GM23248 (cell line): ENCODE results near the gene NISCH. TPM values are rescaled to one million over a fixed set of nuclear protein-coding genes. Genes with fewer than 3 reads are reported as not detected.

Experiments
- DNase-seq: peaks from one replicate; pipeline ENCODE4 v3.0.0-alpha.2; 2015
- H2AFZ ChIP-seq: fragments of 200-600 bp; sonication (generic); 2 replicates; pipeline ENCODE4 v1.6.1; 2016; ENCODE audit warnings: antibody characterized with exemption
- H3F3A ChIP-seq: fragments of 200-600 bp; sonication (generic); 2 replicates; pipeline ENCODE4 v1.6.1; 2016; ENCODE audit warnings: mild to moderate bottlenecking, antibody characterized with exemption, mixed run types; ENCODE audit not compliant: insufficient read depth
- H3K27ac ChIP-seq: fragments of 200-600 bp; sonication (generic); 2 replicates; pipeline ENCODE4 v1.5.1; 2016; ENCODE audit warnings: mild to moderate bottlenecking
- H3K27me3 ChIP-seq: fragments of 200-600 bp; sonication (generic); replicated peaks from 2 replicates; pipeline ENCODE4 v1.6.1; 2016; ENCODE audit warnings: mild to moderate bottlenecking; ENCODE audit not compliant: insufficient read depth
- H3K36me3 ChIP-seq: fragments of 200-600 bp; sonication (generic); 2 replicates; pipeline ENCODE4 v1.6.1; 2016; ENCODE audit warnings: low read depth, mild to moderate bottlenecking
- H3K4me1 ChIP-seq: fragments of 200-600 bp; sonication (generic); 2 replicates; pipeline ENCODE4 v1.6.1; 2016; ENCODE audit warnings: mild to moderate bottlenecking; ENCODE audit not compliant: insufficient read depth
- H3K4me2 ChIP-seq: fragments of 200-600 bp; sonication (generic); one replicate; pipeline ENCODE4 v1.6.1; 2016; ENCODE audit warnings: mild to moderate bottlenecking; ENCODE audit not compliant: unreplicated experiment
- H3K4me3 ChIP-seq: fragments of 200-600 bp; sonication (generic); 2 replicates; pipeline ENCODE4 v1.5.1; 2016; ENCODE audit warnings: mild to moderate bottlenecking
- H3K79me2 ChIP-seq: fragments of 200-600 bp; sonication (generic); 2 replicates; pipeline ENCODE4 v1.6.1; 2016; ENCODE audit warnings: mild to moderate bottlenecking; ENCODE audit not compliant: insufficient read depth
- H3K9ac ChIP-seq: fragments of 200-600 bp; sonication (generic); 2 replicates; pipeline ENCODE4 v1.6.1; 2016; ENCODE audit warnings: mild to moderate bottlenecking
- H3K9me2 ChIP-seq: fragments of 200-600 bp; sonication (generic); 2 replicates; pipeline ENCODE4 v1.6.1; 2016; ENCODE audit warnings: mixed run types, mild to moderate bottlenecking, moderate library complexity; ENCODE audit not compliant: insufficient read depth
- H3K9me3 ChIP-seq: fragments of 200-600 bp; sonication (generic); one replicate; pipeline ENCODE4 v1.6.1; 2017; ENCODE audit warnings: low read depth
- H4K20me1 ChIP-seq: fragments of 200-600 bp; sonication (generic); 2 replicates; pipeline ENCODE4 v1.6.0; 2016; ENCODE audit not compliant: insufficient read depth
- EZH2 ChIP-seq: fragments of 200-600 bp; sonication (generic); IDR thresholded peaks from 2 replicates; pipeline ENCODE4 v1.6.1; 2018; ENCODE audit warnings: antibody characterized with exemption, mild to moderate bottlenecking; ENCODE audit not compliant: insufficient read depth, poor library complexity, severe bottlenecking
- EZH2phosphoT487 ChIP-seq: fragments of 200-600 bp; sonication (generic); IDR thresholded peaks from 2 replicates; pipeline ENCODE4 v1.6.1; 2018; ENCODE audit warnings: antibody characterized with exemption, moderate library complexity, mild to moderate bottlenecking, low read depth; ENCODE audit not compliant: insufficient read depth
- WGBS, 2 experiments: methylation state at CpG; one replicate each; pipeline ENCODE4 v1.1.6; 2015 to 2017; ENCODE audit warnings: low lambda C conversion rate in 2 of 2, low coverage in 1 of 2; ENCODE audit errors: missing lambda C conversion rate in 2 of 2; 5-methylcytosine and 5-hydroxymethylcytosine counted together
- in situ Hi-C: fragments of 300-500 bp; cut with MboI; formaldehyde crosslinking; loops from 2 replicates; pipeline ENCODE4 v1.15.0; 2020
- polyA plus RNA-seq: library from polyadenylated mRNA; unstranded; fragments of >200 nt; fragmentation: Nextera tagmentation; extraction: Ambion mirVana; gene quantifications from 2 replicates; pipeline ENCODE4 v1.2.1, GENCODE V29; 2016
- total RNA-seq: library from RNA; depleted of rRNA; stranded (reverse); fragments of >200 nt; shearing (Covaris generic); gene quantifications from 2 replicates; pipeline ENCODE4 v1.2.3, GENCODE V29; 2014

Gene NISCH
- total and polyA plus RNA-seq, 2 experiments from 2014 or later: 32.8 to 53.7 TPM

DNA sequence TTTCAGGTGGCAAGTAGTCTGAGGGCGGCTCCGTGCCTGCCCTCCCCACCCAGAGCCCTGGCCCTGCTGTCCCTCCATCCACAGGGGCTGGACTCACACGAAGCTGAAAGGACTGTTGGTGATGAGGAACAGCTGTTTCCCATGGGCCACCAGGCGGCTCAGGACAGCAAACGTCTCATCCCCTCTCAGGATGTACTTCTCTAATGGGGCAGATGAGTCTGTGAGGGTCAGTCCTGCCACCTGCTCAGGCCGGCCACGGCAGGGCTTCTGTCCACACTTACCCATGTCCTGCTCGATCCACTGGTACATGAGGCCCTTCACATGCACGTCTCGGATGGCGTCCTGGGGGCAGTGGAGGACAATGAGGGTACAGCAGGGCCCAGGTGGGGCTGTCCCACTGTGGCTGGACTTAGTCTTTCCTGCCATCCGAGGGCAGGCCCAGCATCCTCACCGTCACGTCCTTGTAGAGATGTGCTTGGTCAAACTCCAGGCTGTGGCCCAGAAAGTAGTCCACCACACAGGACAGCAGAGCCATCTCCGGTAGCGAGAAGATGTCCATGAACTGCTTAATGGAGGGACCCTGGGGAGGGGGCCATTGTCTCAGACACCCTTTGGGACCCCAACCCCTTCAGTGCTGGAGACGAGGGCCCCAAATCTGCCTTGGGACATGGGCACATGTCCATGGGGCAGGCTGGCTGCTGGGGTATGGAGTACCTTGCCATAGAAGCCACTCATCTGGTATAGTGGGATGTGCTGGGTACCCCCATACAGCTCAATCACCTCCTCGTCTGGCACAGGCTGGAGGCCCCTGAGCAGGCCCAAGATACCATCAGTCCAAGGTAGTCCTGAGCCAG is 72.6 kb downstream of the NISCH start:
- Histone ChIP-seq H3K4me3 (no peak overlapping the region), H4K20me1 (no peaks in the 10 kb centered on the region), H3K27ac (no peak overlapping the region), H3K36me3 (no peaks in the 10 kb centered on the region), H2AFZ (no peak overlapping the region), H3F3A (no peaks in the 10 kb centered on the region; the same call in 1 of the 2 replicates), H3K9me3 (no peaks in the 10 kb centered on the region), H3K4me2 (no peak overlapping the region), H3K79me2 (peaks cover 38% of the 10 kb centered on the region), H3K9ac (no peak overlapping the region), H3K27me3 (no peaks in the 10 kb centered on the region), H3K4me1 (peaks cover 16% of the 10 kb centered on the region; the same call in 1 of the 2 replicates), H3K9me2 (no peaks in the 10 kb centered on the region)
- in situ Hi-C loops: no loop called here
- DNase-seq: no peak
- 87% methylated on average over 17 to 18 of the region's 18 CpGs for WGBS, 2 experiments
- TF ChIP-seq EZH2phosphoT487 (no peak), EZH2 (no peak)

DNA sequence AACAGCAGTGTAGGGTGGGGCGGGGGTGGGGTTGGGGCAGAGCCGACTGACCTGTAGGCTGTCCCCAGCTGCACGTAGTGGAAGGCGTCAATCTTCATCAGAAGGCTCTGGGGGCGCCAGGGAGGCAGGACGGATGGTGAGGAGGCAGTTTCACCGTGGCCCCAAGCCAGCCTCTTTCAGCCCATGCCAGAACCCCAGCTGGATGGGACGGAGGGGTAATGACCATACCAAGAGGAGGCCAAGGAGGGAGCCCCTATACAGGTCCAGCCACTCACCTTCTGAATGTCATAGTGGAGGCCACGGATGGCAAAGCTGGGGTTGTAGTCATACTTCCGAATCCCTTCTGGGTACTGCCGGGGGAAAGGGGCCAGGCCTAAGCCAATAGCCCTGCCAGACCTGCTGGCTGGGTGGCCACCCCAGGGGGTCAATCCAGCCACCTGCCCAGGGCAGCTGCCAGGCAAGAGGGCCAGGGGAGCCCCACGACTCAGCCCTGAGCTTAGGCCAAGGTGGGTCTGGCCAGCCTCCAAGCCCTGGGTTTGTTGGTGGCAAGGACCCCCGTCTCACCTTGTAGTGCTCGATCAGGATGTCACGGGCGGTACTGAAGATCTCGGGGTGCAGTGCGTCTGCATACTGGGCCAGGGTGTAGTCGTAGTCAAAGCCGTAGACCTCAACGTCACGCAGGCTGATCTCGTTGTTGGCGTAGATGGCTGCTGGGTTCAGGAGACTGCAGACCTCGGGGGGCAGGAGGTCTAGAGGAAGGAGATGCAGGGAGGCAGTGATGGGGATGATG is 73.4 kb downstream of the NISCH start:
- Histone ChIP-seq H3K27ac (no peak overlapping the region), H3K9ac (no peak overlapping the region)

DNA sequence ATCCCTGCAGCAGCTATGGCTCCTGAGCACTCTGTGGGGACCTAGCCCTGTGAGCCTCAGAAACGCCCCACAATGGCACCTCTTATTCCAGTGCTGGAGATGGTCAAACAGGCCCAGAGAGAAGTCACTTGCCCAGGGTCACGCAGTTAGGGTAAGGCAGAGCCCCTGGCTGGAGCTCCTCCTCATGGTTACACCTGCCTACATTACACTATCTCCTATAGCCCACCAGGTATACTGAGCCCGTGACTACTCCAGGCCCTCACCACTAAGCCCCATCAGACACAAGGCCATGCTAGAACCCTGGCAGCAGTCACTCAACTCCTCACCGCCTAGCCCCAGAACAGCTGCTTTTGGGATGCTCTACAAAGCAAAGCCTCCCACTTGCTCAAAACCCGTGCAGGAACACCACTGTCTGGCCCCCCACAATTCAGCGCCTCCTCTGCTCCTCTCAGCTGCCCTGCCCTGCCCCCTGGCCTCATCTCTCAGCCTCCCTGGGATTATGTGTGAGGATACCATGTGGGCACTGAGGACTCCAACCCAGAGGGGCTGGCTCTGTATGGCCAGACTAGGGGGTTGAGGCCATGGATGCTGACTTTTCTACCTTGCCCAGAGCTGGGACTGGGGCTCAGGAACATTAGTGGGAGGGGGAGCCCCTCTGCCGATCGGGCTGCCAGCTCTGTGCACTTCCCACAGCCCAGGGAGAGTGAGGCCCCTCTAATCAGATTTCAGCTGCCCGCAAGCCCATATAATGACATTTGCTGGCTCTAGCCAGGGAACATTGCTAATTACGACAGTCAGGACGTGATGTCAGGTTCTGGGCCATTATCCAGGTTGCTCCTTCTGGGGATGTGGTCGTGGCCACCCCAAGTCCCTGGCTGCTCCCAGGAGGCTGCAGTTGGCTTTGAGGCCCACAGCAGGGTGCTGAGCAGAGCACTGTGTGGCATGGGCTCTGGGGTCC is 74.3 kb downstream of the NISCH start:
- H3K9ac ChIP-seq: no peak overlapping the region
- no peaks in the 10 kb centered on the region for H3K9me3 ChIP-seq
- WGBS, 2 experiments: 78 to 80% methylated on average over 12 of the region's 12 CpGs
- H3K4me1 ChIP-seq: peaks cover 17% of the 10 kb centered on the region; the same call in 1 of the 2 replicates
- H3K9me2 ChIP-seq: no peaks in the 10 kb centered on the region
- in situ Hi-C loops: no loop called here
- H2AFZ ChIP-seq: no peak overlapping the region
- TF ChIP-seq EZH2 (no peak), EZH2phosphoT487 (no peak)
- peak; percentile 42 for DNase-seq
- H3K27ac ChIP-seq: no peak overlapping the region
- H3K4me2 ChIP-seq: no peak overlapping the region
- H3K36me3 ChIP-seq: no peaks in the 10 kb centered on the region
- H3F3A ChIP-seq: no peaks in the 10 kb centered on the region; the same call in 1 of the 2 replicates
- H3K79me2 ChIP-seq: peaks cover 42% of the 10 kb centered on the region
- no peaks in the 10 kb centered on the region for H4K20me1 ChIP-seq
- H3K27me3 ChIP-seq: no peaks in the 10 kb centered on the region
- no peak overlapping the region for H3K4me3 ChIP-seq

More for the DNA sequence above, 73.4 kb downstream of the NISCH start:
- no peaks in the 10 kb centered on the region for H3K9me2 ChIP-seq
- H3K4me1 ChIP-seq: peaks cover 16% of the 10 kb centered on the region; the same call in 1 of the 2 replicates
- in situ Hi-C loops: no loop called here
- no peak overlapping the region for H3K4me3 ChIP-seq
- WGBS, 2 experiments: 97 to 98% methylated on average over 24 to 25 of the region's 25 CpGs
- DNase-seq: no peak
- peaks cover 42% of the 10 kb centered on the region for H3K79me2 ChIP-seq
- no peaks in the 10 kb centered on the region; the same call in 1 of the 2 replicates for H3F3A ChIP-seq
- no peak overlapping the region for H3K4me2 ChIP-seq
- no peak for TF ChIP-seq EZH2phosphoT487
- TF ChIP-seq EZH2: no peak
- H3K36me3 ChIP-seq: no peaks in the 10 kb centered on the region
- no peaks in the 10 kb centered on the region for H4K20me1 ChIP-seq
- no peaks in the 10 kb centered on the region for H3K9me3 ChIP-seq
- H3K27me3 ChIP-seq: no peaks in the 10 kb centered on the region
- H2AFZ ChIP-seq: no peak overlapping the region
